ENCODE measurements around the gene CDK5. TPM values are rescaled to one million over a fixed set of nuclear protein-coding genes. Genes with fewer than 3 reads are reported as not detected.

CDK5 gene
- 49.6 and 52.8 TPM in 2 replicates for polyA plus RNA-seq (2014; cell fraction: cytosol; rRNA removed)
- polyA plus RNA-seq (2014; cell fraction: nucleus; rRNA removed): 29.4 and 30.2 TPM in 2 replicates

DNA sequence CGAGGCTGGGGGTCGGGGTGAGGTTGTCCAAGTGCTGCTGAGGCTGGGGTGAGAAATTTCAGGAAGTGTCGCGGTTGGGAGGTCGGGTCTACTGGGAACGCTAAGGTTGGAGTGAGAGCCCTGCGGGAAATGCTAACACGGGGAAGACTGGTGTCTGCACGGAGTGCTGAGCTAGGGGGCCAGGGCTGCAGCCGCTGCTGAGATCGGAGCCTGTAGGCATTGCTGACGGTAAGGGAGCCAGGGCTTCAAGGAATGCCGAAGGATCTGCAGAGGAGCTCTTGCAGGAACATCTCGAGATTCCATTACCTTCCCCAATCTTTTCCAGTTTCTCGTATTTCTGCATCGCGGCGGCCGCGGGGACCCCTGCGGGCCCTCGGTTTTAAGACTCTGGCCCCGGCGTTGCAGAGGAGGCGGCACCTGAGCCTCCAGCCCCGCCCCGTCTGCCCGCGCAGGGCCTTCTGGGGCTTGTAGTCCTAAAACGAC lies at the start of gene CDK5:
Gene CDK5 (minus strand): TSS at position 392 of the 483 bp plus-strand sequence. CDS start 49 bp downstream, at position 343.
- no peak for DNase-seq (ENCODE audit: low spot score)

GRCh38 chr7:151104411-151105235 lies 46.9 kb upstream of the CDK5 start:
- DNase-seq (ENCODE audit: low spot score): no peak

DNA sequence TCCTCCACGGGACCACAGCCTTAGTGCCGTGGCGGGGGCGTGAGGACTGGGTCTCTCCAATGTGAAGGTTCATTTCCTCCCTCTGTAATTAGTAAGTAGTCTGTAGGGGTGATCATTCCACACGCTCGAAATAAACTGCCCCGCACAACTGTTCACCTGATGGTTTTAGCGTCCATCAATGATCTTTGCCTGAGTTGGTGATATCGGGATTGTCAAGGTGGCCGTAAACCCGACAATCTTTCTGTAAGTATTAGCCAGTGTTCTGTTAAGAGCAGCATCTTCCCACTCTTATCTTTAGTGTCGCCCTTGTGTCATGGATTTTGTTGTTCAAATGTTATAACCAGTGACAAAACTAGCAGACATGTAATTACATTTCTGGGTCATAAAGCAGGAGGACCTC lies 46.3 kb upstream of the CDK5 start:
- DNase-seq (ENCODE audit: low spot score): no peak

DNA sequence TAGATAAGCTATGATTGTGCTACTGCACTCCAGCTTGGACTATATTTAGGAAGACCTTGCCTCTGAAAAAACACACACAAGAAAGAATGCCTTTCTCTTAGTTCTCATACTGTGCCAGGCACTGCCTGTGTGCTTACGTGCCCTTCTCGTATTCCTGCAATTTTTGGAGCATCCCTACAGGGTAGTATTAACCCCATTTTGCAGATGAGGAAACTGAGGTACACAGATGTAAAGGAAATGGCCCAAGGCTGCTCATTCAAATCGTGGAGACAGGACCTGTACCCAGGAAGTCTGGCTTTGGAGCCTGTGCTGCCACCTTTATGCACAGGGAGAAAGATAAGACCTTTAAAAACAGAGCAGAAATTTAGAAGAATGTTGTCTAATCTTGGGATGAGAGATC lies 45.3 kb upstream of the CDK5 start:
- DNase-seq (ENCODE audit: low spot score): no peak

GRCh38 chr7:151101621-151102396 lies 44.1 kb upstream of the CDK5 start:
- DNase-seq (ENCODE audit: low spot score): no peak

DNA sequence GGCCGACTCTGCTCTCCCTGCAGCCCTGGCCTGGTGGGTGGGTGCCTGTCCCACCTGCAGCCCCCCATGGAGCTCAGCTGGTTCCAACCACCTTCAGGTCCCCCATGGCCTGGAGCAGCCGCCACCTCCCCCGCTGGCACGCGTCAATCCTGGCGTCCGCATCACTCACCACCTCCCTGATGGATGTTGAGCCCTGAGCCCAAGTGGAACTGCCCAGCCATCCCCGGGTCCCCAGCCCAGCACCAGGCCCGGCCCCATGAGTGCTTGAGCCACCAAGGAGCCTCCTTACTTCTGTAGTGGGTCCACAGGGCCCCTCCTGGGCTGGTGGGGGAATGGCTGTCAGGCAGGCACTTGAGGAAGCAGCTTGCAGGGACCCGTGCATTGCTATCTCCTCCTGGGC lies 43.2 kb upstream of the CDK5 start:
- DNase-seq (ENCODE audit: low spot score): no peak

GRCh38 chr7:151099486-151100211 lies 42.0 kb upstream of the CDK5 start:
- DNase-seq (ENCODE audit: low spot score): no peak

DNA sequence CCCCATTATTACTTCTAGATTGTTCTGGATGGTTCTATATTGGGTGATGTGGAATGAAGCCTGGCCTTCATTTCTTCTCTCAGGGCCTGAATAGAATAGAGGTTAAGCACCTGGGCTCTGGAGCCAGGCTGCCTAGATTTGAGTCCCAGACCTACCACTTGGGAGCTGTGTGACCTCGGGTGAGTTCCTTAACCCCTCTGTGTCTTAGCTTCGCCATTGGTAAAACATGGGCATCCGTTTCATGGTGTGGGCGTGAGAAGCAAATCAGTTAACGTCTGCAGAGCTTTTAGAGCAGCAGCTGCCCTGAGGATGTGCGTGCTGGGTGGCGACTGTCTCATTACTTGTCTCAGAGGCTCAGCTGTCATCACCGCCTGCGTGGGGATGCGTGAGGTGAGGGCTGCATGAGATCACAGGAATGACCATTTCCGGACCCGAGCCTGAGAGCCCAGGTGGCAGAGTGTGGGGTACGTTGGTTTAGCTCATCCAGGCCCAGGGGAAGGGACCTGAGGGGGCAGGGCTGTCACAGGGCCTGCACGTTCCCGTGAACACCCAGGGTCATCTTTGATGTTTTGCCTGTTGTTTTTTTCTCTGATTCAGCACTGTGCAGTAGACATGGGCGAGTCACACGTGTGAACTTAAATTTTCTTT lies 38.3 kb upstream of the CDK5 start:
- no peak for DNase-seq (ENCODE audit: low spot score)

GRCh38 chr7:151095123-151095797 lies 37.6 kb upstream of the CDK5 start:
- DNase-seq (ENCODE audit: low spot score): no peak

DNA sequence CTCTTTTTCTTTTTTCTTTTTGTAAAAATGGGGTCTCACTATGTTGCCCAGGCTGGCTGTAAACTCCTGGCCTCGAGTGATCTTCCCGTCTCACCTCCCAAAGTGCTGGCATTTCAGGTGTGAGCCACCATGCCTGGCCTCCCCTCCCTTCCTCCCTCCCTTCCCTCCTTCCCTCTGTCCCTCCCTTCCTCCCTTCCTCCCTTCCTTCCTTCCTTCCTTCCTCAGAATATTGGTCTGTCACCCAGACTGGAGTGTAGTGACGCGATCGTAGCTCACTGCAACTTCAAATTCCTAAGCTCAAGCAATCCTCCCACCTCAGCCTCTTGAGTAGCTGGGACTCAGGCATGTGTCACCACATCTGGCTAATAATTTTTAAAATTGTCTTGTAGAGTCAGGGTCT lies 37.0 kb upstream of the CDK5 start:
- no peak for DNase-seq (ENCODE audit: low spot score)

GRCh38 chr7:151093748-151094147 lies 36.1 kb upstream of the CDK5 start:
- DNase-seq (ENCODE audit: low spot score): no peak

DNA sequence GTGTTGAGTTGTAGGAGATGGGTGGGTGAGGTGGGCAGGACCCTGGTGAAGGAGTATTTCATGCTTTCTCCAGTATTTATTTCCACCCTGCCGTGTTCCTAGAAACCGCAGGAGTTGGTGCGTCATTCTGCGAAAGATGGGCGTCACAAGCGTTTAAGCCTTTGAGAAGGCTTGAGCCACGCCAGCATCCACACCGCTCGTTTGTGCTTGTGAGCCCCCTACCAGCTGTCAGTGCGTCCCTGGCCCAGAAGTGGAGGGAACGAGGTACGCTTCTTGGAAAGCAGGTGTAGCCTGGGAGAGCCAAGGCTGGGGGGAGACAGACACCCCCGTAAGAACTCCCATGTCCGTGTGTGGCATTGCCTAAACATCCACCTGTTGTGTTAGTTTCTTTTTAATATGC lies 34.3 kb upstream of the CDK5 start:
- no peak for DNase-seq (ENCODE audit: low spot score)

- DNase-seq (ENCODE audit: low spot score): no peak
These were observed 33.7 kb upstream of the CDK5 start for GRCh38 chr7:151091431-151091830.

DNA sequence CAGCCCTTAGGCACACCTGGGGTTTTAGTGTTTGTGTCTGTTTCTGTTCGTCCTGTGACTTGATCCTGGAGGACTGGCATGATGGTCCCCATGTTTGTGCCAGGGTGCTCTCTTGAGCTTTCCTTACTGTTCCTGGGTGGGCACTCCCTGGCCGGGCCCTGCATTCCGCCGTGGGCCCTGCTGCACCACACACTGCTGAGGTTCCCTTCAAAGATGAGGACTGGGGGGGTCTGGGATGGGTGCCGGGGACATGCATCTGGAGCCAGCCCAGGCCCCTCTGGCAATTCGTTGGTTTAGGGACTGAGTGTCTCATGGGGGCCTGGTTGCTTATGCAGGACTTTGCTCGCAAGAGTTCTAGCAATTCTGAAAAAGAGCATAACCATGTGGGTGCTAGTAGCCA lies 33.3 kb upstream of the CDK5 start:
- no peak for DNase-seq (ENCODE audit: low spot score)

- DNase-seq (ENCODE audit: low spot score): no peak
These were observed 32.4 kb upstream of the CDK5 start for GRCh38 chr7:151089893-151090730.

DNA sequence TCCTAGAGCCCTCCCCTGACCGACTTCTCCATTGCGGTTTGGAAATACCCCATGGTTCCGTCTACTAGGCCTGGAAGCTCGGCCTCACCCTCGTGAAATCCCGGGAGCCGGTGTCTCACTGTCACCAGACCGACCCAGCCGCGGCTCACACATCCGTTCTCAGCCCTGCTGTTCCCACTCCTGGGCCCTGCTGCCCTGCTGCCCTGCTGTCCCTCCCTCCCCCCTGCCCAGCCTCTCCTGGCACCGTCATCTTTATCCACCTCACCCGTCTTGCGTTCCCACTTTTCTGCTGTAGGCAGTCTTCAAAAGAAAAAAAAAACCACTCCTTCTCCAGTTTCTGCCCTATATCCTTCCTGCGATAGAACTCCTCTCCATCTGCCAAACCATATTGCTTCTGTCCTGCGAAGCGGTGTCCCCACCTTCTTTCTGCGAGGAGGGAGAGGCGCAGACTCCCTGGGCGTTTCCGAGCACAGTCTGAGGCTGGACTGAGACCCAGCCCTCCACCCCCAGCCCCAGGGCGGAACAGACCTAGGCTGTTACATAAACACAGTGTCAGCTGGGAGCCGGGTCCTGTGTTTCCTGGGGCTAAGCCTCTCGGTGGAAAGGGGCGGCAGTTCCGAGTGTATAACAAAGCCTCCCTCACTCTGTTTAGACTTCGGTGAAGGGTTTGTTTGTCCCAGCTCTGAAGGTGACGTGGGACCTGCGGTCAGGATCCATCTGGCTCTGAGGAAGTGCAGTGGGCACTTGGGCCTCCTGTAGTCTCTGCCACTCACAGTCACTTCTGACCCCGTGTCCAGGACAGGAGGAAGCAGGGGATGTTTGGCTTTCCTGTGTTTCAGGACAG lies 31.4 kb upstream of the CDK5 start:
- no peak for DNase-seq (ENCODE audit: low spot score)

DNA sequence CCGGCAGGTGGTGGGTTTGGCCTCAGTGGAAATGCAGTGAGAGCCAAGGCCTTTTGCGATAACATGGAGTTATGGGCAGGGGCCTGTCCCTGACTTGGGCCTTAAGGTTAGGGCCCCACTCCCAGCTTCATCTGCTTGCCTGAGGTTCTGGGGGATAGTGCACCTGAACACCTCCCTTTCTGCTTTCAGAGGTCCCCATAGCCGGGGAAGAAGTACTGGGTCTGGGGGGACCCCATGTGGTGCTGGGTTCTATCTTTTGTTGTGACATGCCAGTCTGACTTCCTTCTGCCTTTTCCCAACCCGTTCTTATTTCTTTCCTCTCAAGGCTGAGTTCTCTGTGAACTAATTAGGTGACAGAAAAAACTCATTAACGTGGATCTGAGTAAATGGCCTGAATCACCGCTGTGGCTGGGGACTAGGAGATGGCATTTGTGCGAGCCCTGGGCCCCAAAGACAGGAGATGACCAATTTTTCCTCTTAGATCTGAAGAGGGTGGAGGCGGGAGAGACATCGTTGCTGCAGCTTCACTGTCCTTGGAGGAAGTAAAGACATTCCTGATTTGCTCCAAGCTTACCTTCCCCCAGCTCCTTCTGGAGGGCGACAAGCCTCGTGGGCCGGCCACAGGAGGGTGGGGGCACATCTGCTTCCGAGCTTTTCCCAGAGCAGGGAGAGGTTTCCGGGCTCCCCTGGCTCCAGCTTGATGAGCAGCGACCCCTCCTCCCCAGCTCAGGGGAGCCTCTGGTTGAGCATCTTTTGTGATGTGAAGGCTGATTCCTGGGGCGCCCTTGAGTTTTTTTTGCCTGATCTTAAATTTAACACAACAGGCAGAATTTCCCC lies 30.5 kb upstream of the CDK5 start:
- no peak for DNase-seq (ENCODE audit: low spot score)

Measured in SK-N-DZ (cell line).